IMR-90 (cell line): Measurements from ENCODE around the gene THBS1.
A peak's percentile ranks its signal among the peaks of the same experiment; 100 is the strongest.

ENCODE experiments used
- BHLHE40 ChIP-seq: fragments of 150-350 bp; IDR thresholded peaks from 2 replicates; pipeline ENCODE4 v1.6.1; 2016; ENCODE audit warnings: mild to moderate bottlenecking, low read depth, low read length
- CTCF ChIP-seq: conservative IDR thresholded peaks from 2 replicates; pipeline ENCODE4 v1.5.1; 2012; ENCODE audit warnings: mild to moderate bottlenecking, low read depth, low read length, improper control_type of control experiment
- MAZ ChIP-seq: IDR thresholded peaks from 2 replicates; pipeline ENCODE4 v1.6.1; 2012; ENCODE audit warnings: low read depth, mild to moderate bottlenecking, low read length, improper control_type of control experiment, moderate library complexity, borderline replicate concordance
- MXI1 ChIP-seq: IDR thresholded peaks from 2 replicates; pipeline ENCODE4 v1.6.1; 2012; ENCODE audit warnings: low read depth, mild to moderate bottlenecking, low read length, moderate library complexity, borderline replicate concordance
- NFE2L2 ChIP-seq: fragments of 150-350 bp; IDR thresholded peaks from 2 replicates; pipeline ENCODE4 v1.6.1; 2016; ENCODE audit warnings: low read depth, mild to moderate bottlenecking, low read length
- POLR2A ChIP-seq: IDR thresholded peaks from 2 replicates; pipeline ENCODE4 v1.6.1; 2012; ENCODE audit warnings: mild to moderate bottlenecking, low read depth, low read length
- RAD21 ChIP-seq: IDR thresholded peaks from 2 replicates; pipeline ENCODE4 v1.6.1; 2012; ENCODE audit warnings: low read length, improper control_type of control experiment
- SMC3 ChIP-seq: fragments of 150-350 bp; IDR thresholded peaks from 2 replicates; pipeline ENCODE4 v1.6.1; 2016; ENCODE audit warnings: low read depth, mild to moderate bottlenecking, antibody characterized with exemption, low read length, moderate library complexity

GRCh38 chr15:39624806-39625205, 43.9 kb downstream of the THBS1 start:
- TF ChIP-seq CTCF (no peak), POLR2A (no peak), RAD21 (no peak), MAZ (peak; percentile 26; the same call in 1 of the 2 replicates), MXI1 (no peak), NFE2L2 (no peak; the same call in 1 of the 2 replicates), BHLHE40 (peak; percentile 86), SMC3 (no peak)
